Ovary (tissue), 9 donors: ENCODE measurements around the gene PINK1. TPM values are rescaled to one million over a fixed set of nuclear protein-coding genes. Genes with fewer than 3 reads are reported as not detected.

Experiments
- DNase-seq, 5 donors: peaks; one replicate each; pipeline ENCODE4 v3.0.0-alpha.2; 2019 to 2020
- H3K27ac ChIP-seq, 2 donors: fragments of 200-600 bp; one replicate each; pipeline versions ENCODE4 v1.5.1 to v1.8.0; 2019 to 2022
- H3K27me3 ChIP-seq: fragments of 200-600 bp; one replicate; pipeline ENCODE4 v1.8.0; 2022
- H3K36me3 ChIP-seq: fragments of 200-600 bp; sonication (generic); one replicate; pipeline ENCODE4 v1.5.1; 2019
- H3K4me1 ChIP-seq: one replicate; pipeline ENCODE4 v1.8.1; 2013; ENCODE audit warnings: mild to moderate bottlenecking, moderate library complexity; ENCODE audit not compliant: insufficient read depth
- H3K4me3 ChIP-seq: fragments of 200-600 bp; sonication (generic); one replicate; pipeline ENCODE4 v1.5.1; 2017
- H3K9me3 ChIP-seq, 2 donors: fragments of 200-600 bp in 1 of 2; sonication (generic) in 1 of 2; one replicate each; pipeline versions ENCODE4 v1.5.1 to v1.8.1; 2013 to 2019; ENCODE audit warnings: mild to moderate bottlenecking in 1 of 2, moderate library complexity in 1 of 2
- EP300 ChIP-seq: sonication (generic); formaldehyde crosslinking; IDR thresholded peaks from one replicate; pipeline ENCODE4 v1.6.1; 2017; ENCODE audit warnings: antibody characterized with exemption
- POLR2A ChIP-seq: fragments of 450-650 bp; IDR thresholded peaks from one replicate; pipeline ENCODE4 v1.6.1; 2017; ENCODE audit warnings: antibody characterized with exemption, mild to moderate bottlenecking, moderate library complexity
- WGBS, 3 donors: extraction: QIAGEN DNeasy Blood & Tissue Kit in 1 of 3; methylation state at CpG; one replicate each; pipeline versions ENCODE4 v1.1.5 to v1.1.7; 2013 to 2017; 5-methylcytosine and 5-hydroxymethylcytosine counted together
- intact Hi-C, 4 donors: fragments of 100-400 bp; cut with DNase I; formaldehyde crosslinking; loops; one replicate each; pipeline versions ENCODE4 v1.11.0 to v1.15.1; 2022 to 2023
- polyA plus RNA-seq, 2 donors: library from polyadenylated mRNA; stranded (reverse); fragments of 200-250 nt in 1 of 2; fragments of 350-450 nt in 1 of 2; fragmentation: Illumina TruSeq in 1 of 2; extraction: RNeasy Lipid Tissue Mini Kit (QIAGEN cat#74804) in 1 of 2; gene quantifications; one replicate each; pipeline ENCODE4 v1.2.3, GENCODE V29; 2013 to 2014
- total RNA-seq, 7 donors: library from RNA; depleted of rRNA in 2 of 7; stranded (reverse); fragments of >200 nt in 2 of 7; fragmentation: NEBNext Ultra II Directional in 3 of 7; extraction: Animal tissue kit (Norgen Biotek cat#: 25700) in 3 of 7; gene quantifications; one replicate each; pipeline versions ENCODE4 v1.1.0 to v1.2.4, GENCODE V29; 2016 to 2023
- TF ChIP-seq, protein P1 (sequence below), 3 donors: fragments of 450-650 bp in 2 of 3; fragments of 200-600 bp in 1 of 3; IDR thresholded peaks; one replicate each; pipeline versions ENCODE4 v1.5.1 to v1.8.0; 2016 to 2022; ENCODE audit warnings: antibody characterized with exemption in 3 of 3, mild to moderate bottlenecking in 1 of 3
- donor health status: DM: no; HTN: no; CAD: no; lungs with moderate emphysema.
- donor health status: DM: no; HTN: no; CAD: no.
- donor health status: Bipolar disorder and iron deficiency.
- donor health status: DM: yes; HTN: yes; CAD: no.
- donor health status: DM: no; HTN: no; CAD: no.
- donor health status: DM: yes; HTN: yes; CAD: no.

Gene PINK1
- total and polyA plus RNA-seq, 9 donors = 40.8 to 70.5 (median 60.0) TPM

DNA sequence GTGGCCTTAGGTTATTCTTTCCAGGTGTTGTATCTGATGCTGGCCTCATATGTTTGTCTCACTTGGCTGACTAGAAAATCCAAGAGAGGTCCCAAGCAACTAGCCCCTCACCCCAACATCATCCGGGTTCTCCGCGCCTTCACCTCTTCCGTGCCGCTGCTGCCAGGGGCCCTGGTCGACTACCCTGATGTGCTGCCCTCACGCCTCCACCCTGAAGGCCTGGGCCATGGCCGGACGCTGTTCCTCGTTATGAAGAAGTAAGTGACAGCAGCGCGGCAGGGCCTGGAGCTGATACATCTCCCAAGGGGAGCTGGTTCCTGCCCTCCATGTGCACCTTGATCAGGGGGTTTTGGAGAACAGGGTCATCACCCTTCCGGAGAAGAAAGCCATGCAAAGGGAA, 11.2 kb downstream of the PINK1 start:
- Histone ChIP-seq H3K27me3 (no peaks in the 10 kb centered on the region), H3K27ac (no peak overlapping the region), H3K9me3 (no peaks in the 10 kb centered on the region), H3K4me1 (no peaks in the 10 kb centered on the region), H3K36me3 (no peaks in the 10 kb centered on the region), H3K4me3 (no peak overlapping the region)
- TF ChIP-seq, protein P1, sequence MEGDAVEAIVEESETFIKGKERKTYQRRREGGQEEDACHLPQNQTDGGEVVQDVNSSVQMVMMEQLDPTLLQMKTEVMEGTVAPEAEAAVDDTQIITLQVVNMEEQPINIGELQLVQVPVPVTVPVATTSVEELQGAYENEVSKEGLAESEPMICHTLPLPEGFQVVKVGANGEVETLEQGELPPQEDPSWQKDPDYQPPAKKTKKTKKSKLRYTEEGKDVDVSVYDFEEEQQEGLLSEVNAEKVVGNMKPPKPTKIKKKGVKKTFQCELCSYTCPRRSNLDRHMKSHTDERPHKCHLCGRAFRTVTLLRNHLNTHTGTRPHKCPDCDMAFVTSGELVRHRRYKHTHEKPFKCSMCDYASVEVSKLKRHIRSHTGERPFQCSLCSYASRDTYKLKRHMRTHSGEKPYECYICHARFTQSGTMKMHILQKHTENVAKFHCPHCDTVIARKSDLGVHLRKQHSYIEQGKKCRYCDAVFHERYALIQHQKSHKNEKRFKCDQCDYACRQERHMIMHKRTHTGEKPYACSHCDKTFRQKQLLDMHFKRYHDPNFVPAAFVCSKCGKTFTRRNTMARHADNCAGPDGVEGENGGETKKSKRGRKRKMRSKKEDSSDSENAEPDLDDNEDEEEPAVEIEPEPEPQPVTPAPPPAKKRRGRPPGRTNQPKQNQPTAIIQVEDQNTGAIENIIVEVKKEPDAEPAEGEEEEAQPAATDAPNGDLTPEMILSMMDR (IDR thresholded peaks at IDR 0.05) = no peak
- TF ChIP-seq EP300 = no peak
- TF ChIP-seq POLR2A = no peak
- WGBS, 3 donors = 90 to 92% (median 91%) methylated on average over 13 of the region's 13 CpGs
- intact Hi-C loops = loop anchor here in 1 of 4 donors (5.0 kb wide), 1 partner anchor 122 kb away; no protein-coding TSS in a partner anchor
- no peak for DNase-seq

DNA sequence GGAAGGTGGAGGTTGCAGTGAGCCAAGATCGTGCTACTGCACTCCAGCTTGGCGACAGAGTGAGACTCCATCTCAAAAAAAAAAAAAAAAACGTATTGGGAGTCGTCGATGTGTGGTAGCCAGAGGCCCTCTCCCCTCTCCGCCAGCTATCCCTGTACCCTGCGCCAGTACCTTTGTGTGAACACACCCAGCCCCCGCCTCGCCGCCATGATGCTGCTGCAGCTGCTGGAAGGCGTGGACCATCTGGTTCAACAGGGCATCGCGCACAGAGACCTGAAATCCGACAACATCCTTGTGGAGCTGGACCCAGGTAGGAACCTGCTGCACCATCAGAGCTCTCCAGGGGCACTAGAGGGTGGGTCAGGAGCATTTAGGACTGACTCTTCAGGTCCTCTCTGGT, 12.2 kb downstream of the PINK1 start:
- TF ChIP-seq POLR2A (no peak), EP300 (no peak)
- TF ChIP-seq, protein P1 (IDR thresholded peaks at IDR 0.05) = no peak

DNA sequence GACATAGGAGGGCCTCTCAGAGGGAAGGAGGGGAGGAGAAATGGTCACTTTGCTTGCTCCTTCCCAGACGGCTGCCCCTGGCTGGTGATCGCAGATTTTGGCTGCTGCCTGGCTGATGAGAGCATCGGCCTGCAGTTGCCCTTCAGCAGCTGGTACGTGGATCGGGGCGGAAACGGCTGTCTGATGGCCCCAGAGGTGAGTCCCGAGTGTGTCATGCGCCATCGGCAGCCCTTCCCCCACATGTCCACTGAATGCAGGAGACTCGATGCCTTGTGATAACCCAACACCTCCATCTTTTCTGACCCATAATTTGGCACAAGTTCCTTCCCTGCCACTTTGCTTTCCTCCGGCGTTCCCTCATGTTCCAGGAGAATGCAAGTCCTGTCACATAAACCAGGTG, 15.2 kb downstream of the PINK1 start:
- TF ChIP-seq POLR2A = no peak
- no peak overlapping the region for H3K27ac ChIP-seq
- peaks cover 1% of the 10 kb centered on the region for H3K36me3 ChIP-seq
- no peaks in the 10 kb centered on the region for H3K4me1 ChIP-seq
- no peak overlapping the region for H3K4me3 ChIP-seq
- DNase-seq = no peak
- WGBS, 3 donors = 78 to 81% (median 80%) methylated on average over 13 of the region's 13 CpGs
- H3K27me3 ChIP-seq = no peaks in the 10 kb centered on the region
- no peaks in the 10 kb centered on the region for H3K9me3 ChIP-seq
- intact Hi-C loops = no loop called here

More for the DNA sequence above, 12.2 kb downstream of the PINK1 start:
- DNase-seq = no peak
- Histone ChIP-seq H3K4me3 (no peak overlapping the region), H3K36me3 (no peaks in the 10 kb centered on the region), H3K9me3 (no peaks in the 10 kb centered on the region), H3K27ac (no peak overlapping the region), H3K4me1 (no peaks in the 10 kb centered on the region), H3K27me3 (no peaks in the 10 kb centered on the region)
- 80 to 84% (median 80%) methylated on average over 14 of the region's 14 CpGs for WGBS, 3 donors
- intact Hi-C loops = no loop called here

DNA sequence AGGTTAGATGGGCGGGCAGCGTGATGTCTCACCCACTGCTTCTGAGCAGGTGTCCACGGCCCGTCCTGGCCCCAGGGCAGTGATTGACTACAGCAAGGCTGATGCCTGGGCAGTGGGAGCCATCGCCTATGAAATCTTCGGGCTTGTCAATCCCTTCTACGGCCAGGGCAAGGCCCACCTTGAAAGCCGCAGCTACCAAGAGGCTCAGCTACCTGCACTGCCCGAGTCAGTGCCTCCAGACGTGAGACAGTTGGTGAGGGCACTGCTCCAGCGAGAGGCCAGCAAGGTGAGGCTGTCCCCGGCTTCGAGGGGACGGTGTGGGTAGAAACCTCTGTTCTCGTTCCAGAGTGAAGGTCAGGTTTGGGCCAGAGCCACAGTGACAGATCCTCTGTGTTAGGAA, 15.7 kb downstream of the PINK1 start:
- Histone ChIP-seq H3K4me3 (no peak overlapping the region), H3K27ac (no peak overlapping the region), H3K4me1 (no peaks in the 10 kb centered on the region), H3K27me3 (no peaks in the 10 kb centered on the region), H3K36me3 (peaks cover 3% of the 10 kb centered on the region), H3K9me3 (no peaks in the 10 kb centered on the region)
- intact Hi-C loops = no loop called here
- DNase-seq = no peak
- TF ChIP-seq, protein P1 (IDR thresholded peaks at IDR 0.05) = no peak
- TF ChIP-seq POLR2A (no peak), EP300 (no peak)
- 84 to 90% (median 86%) methylated on average over 15 of the region's 15 CpGs for WGBS, 3 donors

DNA sequence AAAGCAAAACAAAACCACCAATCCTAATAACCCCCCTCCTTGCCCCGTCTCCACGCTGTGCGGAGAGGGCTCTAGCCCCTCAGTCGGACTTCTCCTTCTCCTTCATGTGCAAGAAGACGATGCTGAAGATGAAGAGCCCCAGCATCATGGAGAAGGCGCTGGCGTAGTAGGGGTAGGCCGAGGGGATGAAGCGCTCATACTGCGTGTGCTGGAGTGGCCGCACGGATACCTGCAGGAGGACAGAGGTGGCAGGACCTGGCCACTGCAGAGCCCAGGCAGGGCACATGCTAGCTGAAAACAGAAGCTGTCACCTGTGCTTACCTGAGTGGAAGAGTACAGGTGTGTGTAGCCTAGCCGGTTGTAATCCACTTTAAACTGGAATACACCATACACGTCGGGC, 19.0 kb downstream of the PINK1 start:
- Histone ChIP-seq H3K4me3 (no peak overlapping the region), H3K27ac (no peak overlapping the region), H3K9me3 (no peaks in the 10 kb centered on the region), H3K4me1 (no peaks in the 10 kb centered on the region), H3K36me3 (peaks cover 3% of the 10 kb centered on the region), H3K27me3 (no peaks in the 10 kb centered on the region)
- TF ChIP-seq, protein P1 (IDR thresholded peaks at IDR 0.05) = no peak
- TF ChIP-seq EP300 = no peak
- TF ChIP-seq POLR2A = no peak
- WGBS, 3 donors = 90 to 96% (median 93%) methylated on average over 15 of the region's 15 CpGs
- no peak for DNase-seq
- intact Hi-C loops = no loop called here
